GM23338 (cell line): Measurements from ENCODE around the gene ABCB11. TPM values are rescaled to one million over a fixed set of nuclear protein-coding genes. Genes with fewer than 3 reads are reported as not detected.

ENCODE experiments used
- ATAC-seq: fragments of 200-7000 bp; cut with Tn5 transposase; 3 replicates; pipeline ENCODE4 v1.9.1; 2020
- DNase-seq: peaks from one replicate; pipeline ENCODE4 v3.0.0-alpha.2; 2015; ENCODE audit warnings: low spot score
- H2AFZ ChIP-seq: fragments of 200-600 bp; sonication (generic); 2 replicates; pipeline ENCODE4 v1.8.0; 2016; ENCODE audit warnings: antibody characterized with exemption, mild to moderate bottlenecking, moderate library complexity
- H3F3A ChIP-seq: fragments of 200-600 bp; sonication (generic); replicated peaks from 2 replicates; pipeline ENCODE4 v1.8.0; 2017; ENCODE audit warnings: antibody characterized with exemption, mixed run types, low read depth
- H3K27ac ChIP-seq: fragments of 200-600 bp; sonication (generic); 2 replicates; pipeline ENCODE4 v1.6.1; 2016; ENCODE audit warnings: low read depth
- H3K27me3 ChIP-seq: fragments of 200-600 bp; sonication (generic); 2 replicates; pipeline ENCODE4 v1.8.0; 2016; ENCODE audit warnings: mild to moderate bottlenecking, mixed run types, moderate library complexity; ENCODE audit not compliant: insufficient read depth
- H3K36me3 ChIP-seq: fragments of 200-600 bp; sonication (generic); 2 replicates; pipeline ENCODE4 v1.8.0; 2016; ENCODE audit warnings: mild to moderate bottlenecking; ENCODE audit not compliant: insufficient read depth
- H3K4me1 ChIP-seq: fragments of 200-600 bp; sonication (generic); 2 replicates; pipeline ENCODE4 v1.8.0; 2016; ENCODE audit warnings: mild to moderate bottlenecking, moderate library complexity; ENCODE audit not compliant: insufficient read depth
- H3K4me2 ChIP-seq: fragments of 200-600 bp; sonication (generic); 2 replicates; pipeline ENCODE4 v1.7.1; 2017; ENCODE audit warnings: mixed run types
- H3K4me3 ChIP-seq: fragments of 200-600 bp; sonication (generic); 2 replicates; pipeline ENCODE4 v1.6.1; 2016; ENCODE audit warnings: mixed run types
- H3K79me2 ChIP-seq: fragments of 200-600 bp; sonication (generic); replicated peaks from 2 replicates; pipeline ENCODE4 v1.8.0; 2017; ENCODE audit warnings: mild to moderate bottlenecking; ENCODE audit not compliant: insufficient read depth
- H3K9me2 ChIP-seq: fragments of 200-600 bp; sonication (generic); 2 replicates; pipeline ENCODE4 v1.8.0; 2017; ENCODE audit not compliant: insufficient read depth
- H4K20me1 ChIP-seq: fragments of 200-600 bp; sonication (generic); replicated peaks from 2 replicates; pipeline ENCODE4 v1.8.0; 2017; ENCODE audit warnings: mild to moderate bottlenecking; ENCODE audit not compliant: insufficient read depth
- H3K27ac Mint-ChIP-seq: 2 replicates; pipeline ENCODE4 v1.8.0; 2020; ENCODE audit warnings: inconsistent platforms, mild to moderate bottlenecking, moderate library complexity, mixed read lengths
- H3K27me3 Mint-ChIP-seq: 3 replicates; pipeline ENCODE4 v1.8.0; 2022; ENCODE audit warnings: low read depth, mild to moderate bottlenecking, moderate library complexity, mixed read lengths, inconsistent platforms; ENCODE audit not compliant: insufficient read depth, poor library complexity
- H3K36me3 Mint-ChIP-seq: 3 replicates; pipeline ENCODE4 v1.8.0; 2021; ENCODE audit warnings: low read depth, mild to moderate bottlenecking, inconsistent platforms, moderate library complexity, mixed read lengths
- H3K4me1 Mint-ChIP-seq: 3 replicates; pipeline ENCODE4 v1.8.0; 2020; ENCODE audit warnings: mild to moderate bottlenecking, inconsistent platforms, mixed read lengths
- H3K4me3 Mint-ChIP-seq: 3 replicates; pipeline ENCODE4 v1.8.0; 2021; ENCODE audit warnings: moderate library complexity, mild to moderate bottlenecking, inconsistent platforms, mixed read lengths
- H3K9me3 Mint-ChIP-seq: 3 replicates; pipeline ENCODE4 v1.8.0; 2020; ENCODE audit warnings: moderate library complexity, mild to moderate bottlenecking, inconsistent platforms, mixed read lengths
- CREB1 ChIP-seq: fragments of 250-450 bp; sonication (Bioruptor Pico); IDR thresholded peaks from 2 replicates; pipeline ENCODE4 v1.5.0; 2020; ENCODE audit warnings: low read depth, mild to moderate bottlenecking, moderate library complexity
- CTCF ChIP-seq, 2 experiments: fragments of 200-600 bp in 1 of 2; sonication (generic) in 1 of 2; conservative IDR thresholded peaks; 2 replicates each; pipeline versions ENCODE4 v1.5.1 to v1.6.1; 2016 to 2017; ENCODE audit warnings: antibody characterized with exemption in 2 of 2, low read depth in 2 of 2, mild to moderate bottlenecking in 2 of 2, moderate library complexity in 1 of 2
- ETS1 ChIP-seq: IDR thresholded peaks from 2 replicates; pipeline ENCODE4 v1.6.1; 2016; ENCODE audit warnings: antibody characterized with exemption
- EZH2 ChIP-seq: fragments of 200-600 bp; sonication (generic); IDR thresholded peaks from one replicate; pipeline ENCODE4 v1.8.0; 2017; ENCODE audit warnings: antibody characterized with exemption, mild to moderate bottlenecking, low read depth; ENCODE audit not compliant: unreplicated experiment
- EZH2phosphoT487 ChIP-seq: fragments of 200-600 bp; sonication (generic); IDR thresholded peaks from one replicate; pipeline ENCODE4 v1.8.1; 2018; ENCODE audit warnings: antibody characterized with exemption; ENCODE audit not compliant: unreplicated experiment
- NANOG ChIP-seq: IDR thresholded peaks from 2 replicates; pipeline ENCODE4 v1.6.1; 2016; ENCODE audit warnings: antibody characterized with exemption, borderline replicate concordance
- POLR2AphosphoS5 ChIP-seq: IDR thresholded peaks from 2 replicates; pipeline ENCODE4 v1.6.1; 2016; ENCODE audit warnings: antibody characterized with exemption, low read depth
- REST ChIP-seq: IDR thresholded peaks from one replicate; pipeline ENCODE4 v1.6.1; 2018; ENCODE audit warnings: antibody characterized with exemption; ENCODE audit not compliant: unreplicated experiment
- ZNF114 ChIP-seq: fragments of 250-450 bp; sonication (Bioruptor Pico); IDR thresholded peaks from 2 replicates; pipeline ENCODE4 v1.5.0; 2020; ENCODE audit warnings: mild to moderate bottlenecking, moderate library complexity
- ZNF331 ChIP-seq: fragments of 250-450 bp; sonication (Bioruptor Pico); IDR thresholded peaks from 2 replicates; pipeline ENCODE4 v1.5.0; 2020; ENCODE audit warnings: low read depth, mild to moderate bottlenecking, moderate library complexity
- ZNF462 ChIP-seq: fragments of 250-450 bp; sonication (Bioruptor Pico); IDR thresholded peaks from 2 replicates; pipeline ENCODE4 v1.5.0; 2020; ENCODE audit warnings: mild to moderate bottlenecking, moderate library complexity
- polyA plus RNA-seq: library from polyadenylated mRNA; unstranded; fragments of >200 nt; fragmentation: Nextera tagmentation; extraction: Ambion mirVana; gene quantifications from 2 replicates; pipeline ENCODE4 v1.2.1, GENCODE V29; 2016
- total RNA-seq: library from RNA; depleted of rRNA; stranded (reverse); fragments of >200 nt; shearing (Covaris generic); gene quantifications from 2 replicates; pipeline ENCODE4 v1.2.3, GENCODE V29; 2014

ABCB11 gene
- total and polyA plus RNA-seq, 2 experiments from 2014 or later, result not detected

DNA sequence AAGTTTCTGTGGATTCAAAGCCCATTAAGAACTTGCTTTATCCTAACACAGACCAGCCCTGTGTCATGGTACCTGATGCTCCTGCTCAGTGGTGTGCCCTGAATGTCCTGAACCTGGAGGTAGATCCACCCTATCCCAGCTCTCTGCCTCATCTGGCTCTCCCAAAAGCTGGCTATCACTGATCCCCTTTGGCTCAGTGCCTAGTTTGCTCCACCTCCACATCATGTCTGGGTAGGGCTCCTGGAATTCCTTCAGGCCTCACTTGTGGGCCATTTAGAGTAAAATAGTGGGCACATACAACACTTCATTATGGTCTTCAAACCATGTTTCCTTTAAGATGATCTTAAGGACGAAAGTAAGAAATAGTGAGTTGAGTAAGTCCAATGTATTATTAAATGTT, 4.8 kb upstream of the ABCB11 start:
- H2AFZ ChIP-seq, result no peak overlapping the region
- Mint-ChIP-seq H3K36me3 (no peaks in the 10 kb centered on the region), H3K27ac (no peak overlapping the region), H3K9me3 (no peaks in the 10 kb centered on the region), H3K4me3 (no peak overlapping the region), H3K4me1 (peaks cover 10% of the 10 kb centered on the region; the same call in 2 of the 3 replicates), H3K27me3 (no peaks in the 10 kb centered on the region)
- no peaks in the 10 kb centered on the region; the same call in 1 of the 2 replicates for H3K4me1 ChIP-seq
- DNase-seq (no peak), ATAC-seq (no peak)
- H3K36me3 ChIP-seq, result no peaks in the 10 kb centered on the region
- H4K20me1 ChIP-seq, result no peaks in the 10 kb centered on the region
- no peaks in the 10 kb centered on the region for H3K79me2 ChIP-seq
- no peak overlapping the region for H3K27ac ChIP-seq
- H3F3A ChIP-seq, result no peaks in the 10 kb centered on the region
- no peak overlapping the region for H3K4me2 ChIP-seq
- peaks cover 4% of the 10 kb centered on the region; the same call in 1 of the 2 replicates for H3K9me2 ChIP-seq
- TF ChIP-seq ZNF462 (no peak), ETS1 (no peak), NANOG (no peak), CREB1 (CRISPR knock-in tag) (no peak), POLR2AphosphoS5 (no peak), ZNF331 (no peak), EZH2phosphoT487 (no peak), EZH2 (no peak), REST (no peak), CTCF (conservative IDR thresholded peaks at IDR 0.05; ENCODE audit: low read depth in 2 of 2) (no peak), ZNF114 (CRISPR knock-in tag) (no peak)
- H3K27me3 ChIP-seq, result no peaks in the 10 kb centered on the region
- H3K4me3 ChIP-seq, result no peak overlapping the region
